ENCODE measurements around the gene OTUD5.

Gene OTUD5

DNA sequence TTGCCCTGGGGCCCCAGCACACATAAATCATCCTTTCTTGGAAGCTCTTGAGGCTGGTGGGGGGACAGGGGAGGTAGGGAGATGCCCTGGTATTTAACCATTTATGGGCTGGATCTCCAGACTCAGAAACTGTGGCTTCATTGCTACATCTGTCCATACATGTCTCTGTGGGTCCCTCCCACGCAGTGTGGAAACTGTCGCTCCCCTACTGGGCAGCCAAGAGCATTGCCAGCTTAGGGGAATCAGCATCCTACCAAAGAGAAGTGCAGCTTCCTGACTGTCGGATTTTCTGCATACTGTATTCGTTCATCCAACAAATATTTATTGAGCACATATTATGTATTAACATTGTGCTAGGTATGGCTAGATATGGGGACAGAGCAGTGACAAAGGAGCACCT is 41.0 kb upstream of the OTUD5 start:
- TF ChIP-seq ZFX (IDR thresholded peaks at IDR 0.05), result no peak
- TF ChIP-seq CTCF (conservative IDR thresholded peaks at IDR 0.05), result no peak
- no peak overlapping the region for H3K27ac ChIP-seq

DNA sequence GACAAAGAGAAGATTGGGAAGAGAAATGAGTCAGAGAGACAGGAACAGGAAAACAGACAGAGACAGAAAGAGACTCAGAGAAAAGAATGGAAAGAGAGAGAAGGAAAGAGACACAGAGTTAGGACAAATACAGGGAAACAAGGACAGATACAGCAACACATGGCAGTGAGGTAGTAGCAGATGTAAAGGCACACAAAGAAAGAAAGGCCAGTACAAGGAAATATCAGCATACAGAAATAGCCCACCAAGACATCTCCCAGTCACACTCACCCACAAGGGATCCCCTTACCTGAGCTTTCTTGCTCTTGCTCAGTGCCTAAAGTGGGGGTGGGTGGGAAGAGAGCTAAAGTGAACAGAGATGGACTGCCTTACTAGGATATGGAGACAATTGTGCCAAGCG is 40.5 kb upstream of the OTUD5 start:
- TF ChIP-seq CTCF (conservative IDR thresholded peaks at IDR 0.05) (no peak), ZFX (IDR thresholded peaks at IDR 0.05) (no peak)
- no peak overlapping the region for H3K27ac ChIP-seq

DNA sequence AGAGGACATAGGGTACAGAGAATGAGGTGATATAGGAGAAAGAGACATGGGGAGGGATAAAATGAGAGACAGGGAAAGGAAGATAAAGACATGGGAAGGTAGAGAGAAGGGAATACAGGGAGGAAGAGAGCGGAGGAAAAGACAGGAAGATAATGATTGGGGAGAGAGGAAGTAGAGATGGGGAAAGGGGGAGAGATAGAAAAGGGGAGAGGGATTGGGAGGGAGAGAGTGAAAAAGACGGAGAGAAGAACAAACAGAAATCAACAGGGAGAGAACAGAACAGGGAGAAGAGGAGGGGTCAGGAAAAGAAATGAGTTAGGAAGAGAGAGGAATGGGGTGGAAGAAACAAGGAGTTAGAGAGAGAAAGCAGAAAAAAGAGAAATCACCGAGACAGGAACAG is 40.0 kb upstream of the OTUD5 start:
- TF ChIP-seq ZFX (IDR thresholded peaks at IDR 0.05), result no peak
- no peak for TF ChIP-seq CTCF (conservative IDR thresholded peaks at IDR 0.05)
- no peak overlapping the region for H3K27ac ChIP-seq

DNA sequence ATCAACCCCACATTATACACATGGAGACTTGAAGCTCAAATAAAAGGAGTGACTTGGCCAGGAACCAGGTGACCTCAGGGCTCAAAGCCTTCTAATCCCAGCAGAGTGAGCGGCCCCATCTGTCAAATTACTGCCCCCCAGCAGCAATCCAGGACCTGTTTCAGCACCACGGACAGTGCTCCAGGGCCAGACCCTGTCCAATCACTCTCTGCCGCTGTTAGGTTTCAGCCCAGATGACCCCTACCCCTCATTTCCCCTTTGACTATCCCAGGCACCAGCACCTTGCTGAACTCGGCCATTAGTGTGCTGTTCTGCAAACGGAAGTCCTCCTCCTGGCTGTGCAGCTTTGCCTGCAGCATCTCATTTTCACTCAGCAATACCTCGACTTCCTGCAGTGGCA is 39.6 kb upstream of the OTUD5 start:
- H3K27ac ChIP-seq, result no peak overlapping the region
- TF ChIP-seq ZFX (IDR thresholded peaks at IDR 0.05) (no peak), CTCF (conservative IDR thresholded peaks at IDR 0.05) (no peak)

DNA sequence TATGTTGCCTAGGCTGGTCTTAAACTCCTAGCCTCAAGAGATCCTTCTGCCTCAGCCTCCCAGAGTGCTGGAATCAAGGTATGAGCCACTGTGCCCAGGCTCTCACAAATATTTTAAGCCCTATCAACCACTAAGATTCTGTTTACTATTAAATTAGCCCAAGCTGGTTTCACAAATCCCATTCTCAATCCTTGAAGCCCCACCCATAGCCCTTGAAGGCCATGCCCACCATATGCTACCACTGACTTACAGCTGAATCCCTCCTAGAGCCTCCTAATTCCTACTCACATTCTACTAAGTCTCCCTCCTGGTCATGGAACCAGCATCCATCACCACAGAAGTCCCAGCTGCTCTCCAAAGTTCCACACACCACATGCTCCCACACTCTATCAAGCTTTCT is 34.9 kb upstream of the OTUD5 start:
- TF ChIP-seq CTCF (conservative IDR thresholded peaks at IDR 0.05), result no peak
- no peak for TF ChIP-seq ZFX (IDR thresholded peaks at IDR 0.05)
- no peak overlapping the region for H3K27ac ChIP-seq

GRCh38 chrX:48989483-48989882 is 32.1 kb upstream of the OTUD5 start:
- no peak overlapping the region for H3K27ac ChIP-seq
- no peak for TF ChIP-seq CTCF (conservative IDR thresholded peaks at IDR 0.05)

DNA sequence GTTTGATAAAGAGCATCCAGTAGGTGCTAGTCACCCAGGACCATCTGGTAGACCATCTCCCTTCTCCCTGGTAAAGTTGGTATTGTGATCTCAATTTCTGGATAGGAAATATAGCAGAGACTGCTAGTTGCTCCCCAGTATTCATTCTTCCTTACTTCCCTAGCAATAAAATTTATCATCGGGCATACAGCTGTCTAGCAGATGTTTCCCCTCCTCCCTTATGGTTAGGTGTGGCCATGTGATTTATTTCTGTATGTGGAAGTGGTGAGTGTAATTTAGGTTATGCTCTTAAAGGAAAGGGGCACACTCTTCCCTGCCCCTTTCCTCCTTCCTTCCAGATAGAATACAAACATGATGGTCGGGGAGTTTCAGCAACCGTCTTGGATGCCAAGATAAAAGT is 26.5 kb upstream of the OTUD5 start:
- no peak overlapping the region for H3K27ac ChIP-seq
- no peak for TF ChIP-seq ZFX (IDR thresholded peaks at IDR 0.05)
- no peak for TF ChIP-seq CTCF (conservative IDR thresholded peaks at IDR 0.05)

All from C4-2B (cell line).